ENCODE data around the gene MSRB3.

DNA sequence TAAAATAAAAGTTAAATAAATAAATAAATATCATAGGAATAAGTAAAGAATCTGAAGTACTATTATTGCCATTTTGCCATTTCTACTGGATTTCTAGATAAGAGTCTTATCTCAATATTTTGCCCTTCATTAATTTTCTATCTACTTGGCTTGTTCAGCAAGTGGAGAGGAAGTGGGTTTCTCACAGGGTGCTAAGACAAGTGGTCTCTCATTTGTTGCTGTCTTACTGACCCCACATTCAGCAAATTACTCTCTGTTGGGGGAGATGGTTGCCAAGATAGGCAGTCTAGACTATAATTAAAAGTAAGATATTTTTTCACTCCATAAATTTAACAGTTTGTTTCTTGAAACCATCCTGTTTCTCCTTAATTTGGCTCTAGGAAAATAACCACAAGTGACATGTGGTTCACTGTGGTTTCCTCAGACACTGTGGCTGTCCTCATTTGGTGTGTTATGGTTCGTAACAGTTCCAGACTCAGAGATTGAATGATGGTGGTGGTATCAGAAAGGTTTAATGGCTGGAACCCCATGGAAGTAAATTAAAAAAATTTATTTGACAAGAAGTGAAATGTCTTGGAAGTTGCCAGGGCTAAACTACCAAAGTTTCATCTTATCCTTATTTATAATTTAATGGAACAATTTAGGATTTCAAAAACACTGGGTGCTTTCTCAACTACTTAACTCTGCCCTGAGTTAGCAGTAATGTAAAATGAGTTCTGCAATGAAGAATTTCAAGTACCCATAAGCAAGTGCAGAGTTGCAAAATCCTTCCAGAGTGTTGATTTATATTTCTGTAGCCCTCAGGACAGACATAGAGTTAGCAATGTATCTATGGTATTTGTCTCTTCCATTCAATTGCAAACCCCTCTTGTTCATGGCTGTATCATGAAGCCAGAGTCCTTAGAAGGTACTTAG, 214.8 kb downstream of the MSRB3 start:
- TF ChIP-seq, protein P1, sequence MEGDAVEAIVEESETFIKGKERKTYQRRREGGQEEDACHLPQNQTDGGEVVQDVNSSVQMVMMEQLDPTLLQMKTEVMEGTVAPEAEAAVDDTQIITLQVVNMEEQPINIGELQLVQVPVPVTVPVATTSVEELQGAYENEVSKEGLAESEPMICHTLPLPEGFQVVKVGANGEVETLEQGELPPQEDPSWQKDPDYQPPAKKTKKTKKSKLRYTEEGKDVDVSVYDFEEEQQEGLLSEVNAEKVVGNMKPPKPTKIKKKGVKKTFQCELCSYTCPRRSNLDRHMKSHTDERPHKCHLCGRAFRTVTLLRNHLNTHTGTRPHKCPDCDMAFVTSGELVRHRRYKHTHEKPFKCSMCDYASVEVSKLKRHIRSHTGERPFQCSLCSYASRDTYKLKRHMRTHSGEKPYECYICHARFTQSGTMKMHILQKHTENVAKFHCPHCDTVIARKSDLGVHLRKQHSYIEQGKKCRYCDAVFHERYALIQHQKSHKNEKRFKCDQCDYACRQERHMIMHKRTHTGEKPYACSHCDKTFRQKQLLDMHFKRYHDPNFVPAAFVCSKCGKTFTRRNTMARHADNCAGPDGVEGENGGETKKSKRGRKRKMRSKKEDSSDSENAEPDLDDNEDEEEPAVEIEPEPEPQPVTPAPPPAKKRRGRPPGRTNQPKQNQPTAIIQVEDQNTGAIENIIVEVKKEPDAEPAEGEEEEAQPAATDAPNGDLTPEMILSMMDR (IDR thresholded peaks at IDR 0.05), result no peak
- TF ChIP-seq POLR2A (IDR thresholded peaks at IDR 0.05), result no peak

Measured in esophagus squamous epithelium (tissue), 4 donors.